ENCODE results near the gene PRKCA. TPM values are rescaled to one million over a fixed set of nuclear protein-coding genes. Genes with fewer than 3 reads are reported as not detected.
"Not testable (repeated sequence)": the region's sequence is repeated elsewhere in the genome, so short reads cannot be mapped to it uniquely, and the experiment has no call there.

The PRKCA gene
- total RNA-seq, 1 experiment from 2014 or later = 21.8 TPM

GRCh38 chr17:66711881-66712321 lies 409.5 kb downstream of the PRKCA start:
- no peak for DNase-seq (ENCODE audit: low read depth)

- DNase-seq (ENCODE audit: low read depth) = no peak
These were observed 410.0 kb downstream of the PRKCA start for GRCh38 chr17:66712453-66712852.

- not testable (repeated sequence) for DNase-seq (ENCODE audit: low read depth)
These were observed 410.7 kb downstream of the PRKCA start for GRCh38 chr17:66713021-66713532.

- DNase-seq (ENCODE audit: low read depth) = no peak
These were observed 411.2 kb downstream of the PRKCA start for GRCh38 chr17:66713533-66714042.

- no peak for DNase-seq (ENCODE audit: low read depth)
These were observed 411.9 kb downstream of the PRKCA start for GRCh38 chr17:66714046-66715023.

- DNase-seq (ENCODE audit: low read depth) = no peak
These were observed 412.8 kb downstream of the PRKCA start for GRCh38 chr17:66715076-66715675.

GRCh38 chr17:66715745-66716156 lies 413.3 kb downstream of the PRKCA start:
- DNase-seq (ENCODE audit: low read depth) = peak; percentile 30

GRCh38 chr17:66716236-66717026 lies 414.0 kb downstream of the PRKCA start:
- no peak for DNase-seq (ENCODE audit: low read depth)

- peak; percentile 9 for DNase-seq (ENCODE audit: low read depth)
These were observed 415.2 kb downstream of the PRKCA start for GRCh38 chr17:66717641-66718058.

- DNase-seq (ENCODE audit: low read depth) = no peak
These were observed 417.6 kb downstream of the PRKCA start for GRCh38 chr17:66720027-66720426.

GRCh38 chr17:66720567-66720966 lies 418.2 kb downstream of the PRKCA start:
- no peak for DNase-seq (ENCODE audit: low read depth)

GRCh38 chr17:66722341-66722740 lies 419.9 kb downstream of the PRKCA start:
- no peak for DNase-seq (ENCODE audit: low read depth)

GRCh38 chr17:66724581-66725341 lies 422.3 kb downstream of the PRKCA start:
- DNase-seq (ENCODE audit: low read depth) = no peak

GRCh38 chr17:66725438-66725837 lies 423.0 kb downstream of the PRKCA start:
- DNase-seq (ENCODE audit: low read depth) = not testable (repeated sequence)

- DNase-seq (ENCODE audit: low read depth) = no peak
These were observed 423.5 kb downstream of the PRKCA start for GRCh38 chr17:66725956-66726355.

- DNase-seq (ENCODE audit: low read depth) = no peak
These were observed 424.0 kb downstream of the PRKCA start for GRCh38 chr17:66726371-66726770.

GRCh38 chr17:66726846-66727245 lies 424.4 kb downstream of the PRKCA start:
- no peak for DNase-seq (ENCODE audit: low read depth)

- peak; percentile 29 for DNase-seq (ENCODE audit: low read depth)
These were observed 425.5 kb downstream of the PRKCA start for GRCh38 chr17:66727634-66728570.

- DNase-seq (ENCODE audit: low read depth) = no peak
These were observed 428.1 kb downstream of the PRKCA start for GRCh38 chr17:66730461-66730923.

GRCh38 chr17:66733759-66734158 lies 431.3 kb downstream of the PRKCA start:
- no peak for DNase-seq (ENCODE audit: low read depth)
